Colonic mucosa (tissue), 4 donors: ENCODE results near the gene KRT73. TPM values are rescaled to one million over a fixed set of nuclear protein-coding genes. Genes with fewer than 3 reads are reported as not detected.

Experiments used
- DNase-seq: peaks from one replicate; pipeline ENCODE4 v3.0.0-alpha.2; 2020
- H3K27ac ChIP-seq: fragments of 200-600 bp; one replicate; pipeline ENCODE4 v1.8.0; 2021
- H3K27me3 ChIP-seq: fragments of 200-600 bp; one replicate; pipeline ENCODE4 v1.8.0; 2021
- H3K36me3 ChIP-seq: fragments of 200-600 bp; one replicate; pipeline ENCODE4 v1.8.0; 2021
- H3K4me1 ChIP-seq: fragments of 200-600 bp; one replicate; pipeline ENCODE4 v1.8.0; 2021; ENCODE audit warnings: mild to moderate bottlenecking
- H3K4me3 ChIP-seq: fragments of 200-600 bp; one replicate; pipeline ENCODE4 v1.8.0; 2021
- H3K9ac ChIP-seq, 2 donors: one replicate each; pipeline ENCODE4 v1.7.0; 2013; ENCODE audit warnings: control low read depth in 2 of 2, low read depth in 2 of 2, low read length in 2 of 2
- H3K9me3 ChIP-seq: fragments of 200-600 bp; one replicate; pipeline ENCODE4 v1.8.0; 2021
- intact Hi-C: fragments of 100-400 bp; cut with DNase I; formaldehyde crosslinking; loops from one replicate; pipeline ENCODE4 v1.14.1; 2022
- total RNA-seq, 2 donors: library from RNA; stranded (reverse); fragmentation: NEBNext Ultra II Directional in 1 of 2; extraction: Animal tissue kit (Norgen Biotek cat#: 25700) in 1 of 2; gene quantifications; one replicate each; pipeline ENCODE4 v1.2.1, GENCODE V29; 2021
- TF ChIP-seq, protein P1 (sequence below): fragments of 200-600 bp; IDR thresholded peaks from one replicate; pipeline ENCODE4 v1.8.0; 2022; ENCODE audit warnings: antibody characterized with exemption, mild to moderate bottlenecking
- donor health status: healthy.
- donor health status: DM: no; HTN: no; CAD: no.
- donor health status: DM: no; HTN: no; CAD: no.

KRT73 gene
- total RNA-seq, 2 donors from 2014 or later, result not detected

DNA sequence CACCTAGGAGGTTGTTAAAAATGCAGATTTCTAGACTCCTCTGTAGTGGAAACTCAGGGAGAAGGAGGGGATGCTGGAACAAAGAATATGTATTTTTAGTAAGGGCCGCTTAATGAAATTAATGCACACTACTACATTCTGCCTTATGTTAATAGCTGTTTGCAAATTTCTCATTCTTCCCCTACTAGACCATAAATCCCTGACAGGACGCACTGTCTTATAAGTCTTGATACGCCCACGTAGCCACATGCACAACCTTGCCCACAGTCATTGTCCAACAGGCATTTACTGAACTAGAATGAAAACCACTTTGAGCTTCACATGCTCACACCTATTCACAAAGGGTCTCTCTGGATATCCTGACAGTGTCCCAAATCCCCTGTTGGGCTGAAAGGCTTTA is 23.1 kb upstream of the KRT73 start:
- intact Hi-C loops, result no loop called here
- no peak overlapping the region for H3K27ac ChIP-seq
- no peaks in the 10 kb centered on the region for H3K36me3 ChIP-seq
- H3K9ac ChIP-seq, result no peak overlapping the region
- no peak for DNase-seq
- H3K9me3 ChIP-seq, result no peaks in the 10 kb centered on the region
- no peaks in the 10 kb centered on the region for H3K4me1 ChIP-seq
- no peak overlapping the region for H3K4me3 ChIP-seq
- TF ChIP-seq, protein P1, sequence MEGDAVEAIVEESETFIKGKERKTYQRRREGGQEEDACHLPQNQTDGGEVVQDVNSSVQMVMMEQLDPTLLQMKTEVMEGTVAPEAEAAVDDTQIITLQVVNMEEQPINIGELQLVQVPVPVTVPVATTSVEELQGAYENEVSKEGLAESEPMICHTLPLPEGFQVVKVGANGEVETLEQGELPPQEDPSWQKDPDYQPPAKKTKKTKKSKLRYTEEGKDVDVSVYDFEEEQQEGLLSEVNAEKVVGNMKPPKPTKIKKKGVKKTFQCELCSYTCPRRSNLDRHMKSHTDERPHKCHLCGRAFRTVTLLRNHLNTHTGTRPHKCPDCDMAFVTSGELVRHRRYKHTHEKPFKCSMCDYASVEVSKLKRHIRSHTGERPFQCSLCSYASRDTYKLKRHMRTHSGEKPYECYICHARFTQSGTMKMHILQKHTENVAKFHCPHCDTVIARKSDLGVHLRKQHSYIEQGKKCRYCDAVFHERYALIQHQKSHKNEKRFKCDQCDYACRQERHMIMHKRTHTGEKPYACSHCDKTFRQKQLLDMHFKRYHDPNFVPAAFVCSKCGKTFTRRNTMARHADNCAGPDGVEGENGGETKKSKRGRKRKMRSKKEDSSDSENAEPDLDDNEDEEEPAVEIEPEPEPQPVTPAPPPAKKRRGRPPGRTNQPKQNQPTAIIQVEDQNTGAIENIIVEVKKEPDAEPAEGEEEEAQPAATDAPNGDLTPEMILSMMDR, result no peak
- H3K27me3 ChIP-seq, result no peaks in the 10 kb centered on the region

DNA sequence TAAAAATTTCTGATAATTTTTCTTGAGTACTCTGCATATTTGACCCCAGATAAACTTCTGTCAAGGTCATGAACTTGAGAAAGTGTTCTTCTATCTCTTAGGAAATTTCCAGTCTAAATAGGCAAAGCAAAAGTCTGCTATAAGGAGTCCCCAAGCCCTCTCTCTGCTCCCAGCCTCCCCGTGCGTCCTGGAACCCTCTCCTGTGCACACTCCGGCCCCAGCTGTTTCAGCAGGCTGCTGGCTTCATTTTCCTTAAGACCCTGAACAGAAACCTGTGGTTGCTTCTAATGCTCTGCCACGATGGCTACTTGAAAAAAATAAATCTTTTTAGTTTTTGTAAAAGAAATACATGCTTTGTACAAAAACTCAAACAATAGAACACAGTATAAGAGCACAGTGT is 18.9 kb upstream of the KRT73 start:
- H3K9ac ChIP-seq, result no peak overlapping the region
- H3K9me3 ChIP-seq, result no peaks in the 10 kb centered on the region
- H3K27ac ChIP-seq, result no peak overlapping the region
- no peaks in the 10 kb centered on the region for H3K4me1 ChIP-seq
- DNase-seq, result no peak
- intact Hi-C loops, result no loop called here
- H3K36me3 ChIP-seq, result no peaks in the 10 kb centered on the region
- H3K27me3 ChIP-seq, result no peaks in the 10 kb centered on the region
- H3K4me3 ChIP-seq, result no peak overlapping the region
- TF ChIP-seq, protein P1, result no peak

DNA sequence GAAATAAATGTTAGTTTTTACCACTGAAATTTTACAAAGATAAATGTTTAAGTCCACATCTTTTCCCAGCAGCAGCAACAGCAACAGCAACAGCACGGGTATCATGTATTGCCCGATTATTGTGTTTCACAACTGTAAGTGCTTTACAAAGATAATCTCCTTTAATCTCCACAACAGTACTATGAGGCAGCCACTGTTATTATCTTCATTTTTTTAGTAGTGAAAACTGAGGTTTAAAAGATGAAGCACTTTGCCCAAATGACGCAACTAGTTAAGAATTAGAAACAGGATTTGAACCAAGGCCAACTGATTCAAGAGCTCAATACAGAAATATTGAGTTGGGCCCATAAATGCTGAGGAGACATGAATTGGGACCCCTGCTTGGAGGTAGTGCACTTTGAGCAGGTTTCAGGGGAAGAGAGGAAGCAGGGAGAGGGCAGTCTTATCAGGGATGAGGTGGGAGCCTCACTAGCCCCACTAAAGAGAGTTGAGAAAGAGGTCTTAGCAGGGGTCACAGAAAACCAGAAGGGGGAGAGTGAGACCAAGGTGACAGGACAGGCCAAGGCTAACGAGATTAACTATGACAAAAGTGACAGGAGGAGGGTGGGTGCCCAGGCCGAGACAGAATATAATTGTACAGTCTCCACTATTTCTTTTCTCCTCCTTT is 18.4 kb upstream of the KRT73 start:
- no peak for DNase-seq
- Histone ChIP-seq H3K9ac (no peak overlapping the region), H3K36me3 (no peaks in the 10 kb centered on the region), H3K9me3 (no peaks in the 10 kb centered on the region), H3K27me3 (no peaks in the 10 kb centered on the region), H3K4me1 (no peaks in the 10 kb centered on the region), H3K27ac (no peak overlapping the region), H3K4me3 (no peak overlapping the region)
- intact Hi-C loops, result no loop called here
- TF ChIP-seq, protein P1, result no peak

DNA sequence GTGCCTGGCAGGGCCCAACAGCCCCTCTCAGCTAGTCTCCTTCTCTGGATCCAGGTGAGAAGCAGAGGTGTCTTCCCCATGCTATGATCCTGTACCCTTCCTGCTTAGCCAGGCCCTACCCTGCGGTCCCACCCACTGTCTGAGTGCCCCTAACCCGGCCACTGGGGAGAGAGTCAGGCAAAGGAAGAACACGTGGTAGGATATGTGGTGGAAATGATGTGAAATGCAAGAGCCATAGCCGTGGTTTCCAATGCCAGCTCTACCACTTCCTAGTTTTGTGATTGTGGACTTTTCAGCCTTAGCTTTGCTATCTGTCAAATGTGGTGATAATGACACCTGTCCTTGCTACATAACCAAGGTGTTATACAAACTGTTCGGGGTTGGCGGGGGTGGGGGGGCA is 17.8 kb upstream of the KRT73 start:
- intact Hi-C loops, result no loop called here
- no peak overlapping the region for H3K9ac ChIP-seq
- H3K4me1 ChIP-seq, result no peaks in the 10 kb centered on the region
- no peak overlapping the region for H3K27ac ChIP-seq
- DNase-seq, result no peak
- no peaks in the 10 kb centered on the region for H3K36me3 ChIP-seq
- TF ChIP-seq, protein P1, result no peak
- no peak overlapping the region for H3K4me3 ChIP-seq
- H3K9me3 ChIP-seq, result no peaks in the 10 kb centered on the region
- H3K27me3 ChIP-seq, result no peaks in the 10 kb centered on the region

DNA sequence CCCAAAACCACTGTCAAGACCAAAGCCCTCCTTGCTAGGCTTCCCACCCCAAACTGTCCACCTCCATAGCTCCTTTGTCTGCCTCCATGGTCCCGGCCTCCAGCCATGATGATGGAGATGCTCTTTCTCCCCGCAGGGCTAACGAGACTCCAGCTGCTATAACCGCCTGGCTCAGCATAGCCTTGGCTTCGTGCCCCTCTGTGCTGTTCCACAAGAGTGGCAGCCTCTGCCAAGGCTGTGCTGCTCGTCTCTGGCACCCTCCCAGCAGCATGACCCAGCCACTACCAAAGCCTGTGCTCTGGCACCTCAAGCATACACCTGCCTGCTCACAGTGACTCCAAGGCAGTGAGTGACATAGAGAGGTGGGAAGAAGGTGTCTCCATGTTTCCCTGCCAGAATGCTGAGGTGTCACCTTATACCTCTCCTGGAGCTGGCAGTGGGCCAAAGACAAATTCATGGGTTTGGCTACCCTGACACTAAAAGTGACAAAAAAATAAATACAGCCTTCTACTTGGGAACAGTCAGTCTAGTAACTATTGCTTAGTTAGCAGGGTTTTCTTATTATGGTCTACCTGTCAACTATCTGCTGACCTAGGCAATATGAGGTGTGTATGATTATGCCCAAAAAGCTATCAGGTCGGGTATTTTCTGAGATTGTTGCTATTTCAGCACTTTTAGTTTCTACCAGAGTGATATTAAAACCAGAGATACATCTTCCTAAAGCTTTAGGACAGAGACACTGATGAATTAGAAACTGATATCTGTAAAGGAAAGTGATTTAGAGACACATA is 16.1 kb upstream of the KRT73 start:
- no peaks in the 10 kb centered on the region for H3K4me1 ChIP-seq
- TF ChIP-seq, protein P1, result no peak
- intact Hi-C loops, result no loop called here

More for the DNA sequence above, 16.1 kb upstream of the KRT73 start:
- DNase-seq, result no peak
- no peaks in the 10 kb centered on the region for H3K36me3 ChIP-seq
- H3K27me3 ChIP-seq, result no peaks in the 10 kb centered on the region
- H3K27ac ChIP-seq, result no peak overlapping the region
- H3K4me3 ChIP-seq, result no peak overlapping the region
- no peak overlapping the region for H3K9ac ChIP-seq
- H3K9me3 ChIP-seq, result no peaks in the 10 kb centered on the region
